ENCODE results near the gene C1orf53. TPM values are rescaled to one million over a fixed set of nuclear protein-coding genes. Genes with fewer than 3 reads are reported as not detected.

The C1orf53 gene
- total RNA-seq, 1 experiment from 2014 or later = 7.2 TPM

DNA sequence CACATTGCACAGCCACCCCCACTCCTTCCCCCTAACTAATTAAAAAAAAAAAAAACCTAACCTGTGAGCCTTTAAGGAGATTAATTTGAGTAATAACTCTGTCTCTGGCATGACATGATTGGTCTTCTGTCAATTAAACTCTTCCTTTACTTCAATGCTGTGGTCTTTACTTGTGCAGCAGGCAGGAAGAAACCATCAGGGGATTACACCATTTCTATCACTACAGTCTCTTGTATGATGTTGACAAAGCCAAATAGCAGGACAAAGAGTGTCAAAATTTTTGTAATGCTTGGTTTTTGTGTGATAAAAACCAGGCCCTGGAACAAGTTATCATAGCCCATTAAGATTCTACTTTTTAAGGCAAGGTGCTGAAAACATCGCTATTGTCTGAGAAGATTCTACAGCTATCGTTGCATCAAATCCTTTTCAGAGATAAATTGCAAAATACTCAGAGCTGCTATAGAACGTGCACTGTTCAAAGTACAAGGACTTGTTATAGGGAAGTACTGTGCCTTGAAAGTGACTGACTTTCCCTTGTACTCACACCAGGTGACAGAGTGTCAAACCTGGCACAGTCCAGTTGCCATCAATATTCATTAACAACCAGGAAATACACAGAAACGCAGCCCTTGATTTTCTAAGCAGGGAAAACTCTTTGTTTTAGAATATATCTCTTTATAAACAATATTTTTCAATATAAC, 52.4 kb downstream of the C1orf53 start:
- ChIA-PET POLR2A (no interaction called here), CTCF (no interaction called here)
- ATAC-seq = no peak
- Histone ChIP-seq H3K27me3 (ENCODE audit: control insufficient read depth, insufficient read depth, low read length) (no peaks in the 10 kb centered on the region), H3K4me1 (ENCODE audit: control insufficient read depth, insufficient read depth, low read length) (no peaks in the 10 kb centered on the region), H3K4me3 (ENCODE audit: low read depth in 2 of 2, low read length in 2 of 2) (no peak overlapping the region), H3K27ac (ENCODE audit: low read length) (no peak overlapping the region), H3K9me3 (ENCODE audit: control insufficient read depth, insufficient read depth, low read depth, low read length) (no peaks in the 10 kb centered on the region), H3K36me3 (ENCODE audit: control insufficient read depth, insufficient read depth, low read length) (no peaks in the 10 kb centered on the region)
- no peak for TF ChIP-seq POLR2AphosphoS5 (IDR thresholded peaks at IDR 0.05; ENCODE audit: low read depth, low read length)
- TF ChIP-seq, protein P1, sequence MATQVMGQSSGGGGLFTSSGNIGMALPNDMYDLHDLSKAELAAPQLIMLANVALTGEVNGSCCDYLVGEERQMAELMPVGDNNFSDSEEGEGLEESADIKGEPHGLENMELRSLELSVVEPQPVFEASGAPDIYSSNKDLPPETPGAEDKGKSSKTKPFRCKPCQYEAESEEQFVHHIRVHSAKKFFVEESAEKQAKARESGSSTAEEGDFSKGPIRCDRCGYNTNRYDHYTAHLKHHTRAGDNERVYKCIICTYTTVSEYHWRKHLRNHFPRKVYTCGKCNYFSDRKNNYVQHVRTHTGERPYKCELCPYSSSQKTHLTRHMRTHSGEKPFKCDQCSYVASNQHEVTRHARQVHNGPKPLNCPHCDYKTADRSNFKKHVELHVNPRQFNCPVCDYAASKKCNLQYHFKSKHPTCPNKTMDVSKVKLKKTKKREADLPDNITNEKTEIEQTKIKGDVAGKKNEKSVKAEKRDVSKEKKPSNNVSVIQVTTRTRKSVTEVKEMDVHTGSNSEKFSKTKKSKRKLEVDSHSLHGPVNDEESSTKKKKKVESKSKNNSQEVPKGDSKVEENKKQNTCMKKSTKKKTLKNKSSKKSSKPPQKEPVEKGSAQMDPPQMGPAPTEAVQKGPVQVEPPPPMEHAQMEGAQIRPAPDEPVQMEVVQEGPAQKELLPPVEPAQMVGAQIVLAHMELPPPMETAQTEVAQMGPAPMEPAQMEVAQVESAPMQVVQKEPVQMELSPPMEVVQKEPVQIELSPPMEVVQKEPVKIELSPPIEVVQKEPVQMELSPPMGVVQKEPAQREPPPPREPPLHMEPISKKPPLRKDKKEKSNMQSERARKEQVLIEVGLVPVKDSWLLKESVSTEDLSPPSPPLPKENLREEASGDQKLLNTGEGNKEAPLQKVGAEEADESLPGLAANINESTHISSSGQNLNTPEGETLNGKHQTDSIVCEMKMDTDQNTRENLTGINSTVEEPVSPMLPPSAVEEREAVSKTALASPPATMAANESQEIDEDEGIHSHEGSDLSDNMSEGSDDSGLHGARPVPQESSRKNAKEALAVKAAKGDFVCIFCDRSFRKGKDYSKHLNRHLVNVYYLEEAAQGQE (IDR thresholded peaks at IDR 0.05; ENCODE audit: insufficient read depth in 1 of 2, low read depth in 2 of 2, low read length in 1 of 2) = no peak
- TF ChIP-seq SIN3A (IDR thresholded peaks at IDR 0.05; ENCODE audit: borderline replicate concordance, insufficient read depth, low read depth, low read length) = no peak
- TF ChIP-seq TCF7L2 (IDR thresholded peaks at IDR 0.05; ENCODE audit: low read depth, low read length) = no peak
- TF ChIP-seq, protein P2, sequence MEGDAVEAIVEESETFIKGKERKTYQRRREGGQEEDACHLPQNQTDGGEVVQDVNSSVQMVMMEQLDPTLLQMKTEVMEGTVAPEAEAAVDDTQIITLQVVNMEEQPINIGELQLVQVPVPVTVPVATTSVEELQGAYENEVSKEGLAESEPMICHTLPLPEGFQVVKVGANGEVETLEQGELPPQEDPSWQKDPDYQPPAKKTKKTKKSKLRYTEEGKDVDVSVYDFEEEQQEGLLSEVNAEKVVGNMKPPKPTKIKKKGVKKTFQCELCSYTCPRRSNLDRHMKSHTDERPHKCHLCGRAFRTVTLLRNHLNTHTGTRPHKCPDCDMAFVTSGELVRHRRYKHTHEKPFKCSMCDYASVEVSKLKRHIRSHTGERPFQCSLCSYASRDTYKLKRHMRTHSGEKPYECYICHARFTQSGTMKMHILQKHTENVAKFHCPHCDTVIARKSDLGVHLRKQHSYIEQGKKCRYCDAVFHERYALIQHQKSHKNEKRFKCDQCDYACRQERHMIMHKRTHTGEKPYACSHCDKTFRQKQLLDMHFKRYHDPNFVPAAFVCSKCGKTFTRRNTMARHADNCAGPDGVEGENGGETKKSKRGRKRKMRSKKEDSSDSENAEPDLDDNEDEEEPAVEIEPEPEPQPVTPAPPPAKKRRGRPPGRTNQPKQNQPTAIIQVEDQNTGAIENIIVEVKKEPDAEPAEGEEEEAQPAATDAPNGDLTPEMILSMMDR (IDR thresholded peaks at IDR 0.05) = no peak
- in situ Hi-C loops (cut with HindIII; ENCODE audit: low pct_unique_long_range_greater_than_20kb, low sequenced_read_pairs) (no loop called here), intact Hi-C loops (cut with micrococcal nuclease; ENCODE audit: unreplicated experiment) (no loop called here)
- DNase-seq (ENCODE audit: low read depth, low spot score) = no peak
- BruUV-seq (replicated peaks) = no TSS peak

DNA sequence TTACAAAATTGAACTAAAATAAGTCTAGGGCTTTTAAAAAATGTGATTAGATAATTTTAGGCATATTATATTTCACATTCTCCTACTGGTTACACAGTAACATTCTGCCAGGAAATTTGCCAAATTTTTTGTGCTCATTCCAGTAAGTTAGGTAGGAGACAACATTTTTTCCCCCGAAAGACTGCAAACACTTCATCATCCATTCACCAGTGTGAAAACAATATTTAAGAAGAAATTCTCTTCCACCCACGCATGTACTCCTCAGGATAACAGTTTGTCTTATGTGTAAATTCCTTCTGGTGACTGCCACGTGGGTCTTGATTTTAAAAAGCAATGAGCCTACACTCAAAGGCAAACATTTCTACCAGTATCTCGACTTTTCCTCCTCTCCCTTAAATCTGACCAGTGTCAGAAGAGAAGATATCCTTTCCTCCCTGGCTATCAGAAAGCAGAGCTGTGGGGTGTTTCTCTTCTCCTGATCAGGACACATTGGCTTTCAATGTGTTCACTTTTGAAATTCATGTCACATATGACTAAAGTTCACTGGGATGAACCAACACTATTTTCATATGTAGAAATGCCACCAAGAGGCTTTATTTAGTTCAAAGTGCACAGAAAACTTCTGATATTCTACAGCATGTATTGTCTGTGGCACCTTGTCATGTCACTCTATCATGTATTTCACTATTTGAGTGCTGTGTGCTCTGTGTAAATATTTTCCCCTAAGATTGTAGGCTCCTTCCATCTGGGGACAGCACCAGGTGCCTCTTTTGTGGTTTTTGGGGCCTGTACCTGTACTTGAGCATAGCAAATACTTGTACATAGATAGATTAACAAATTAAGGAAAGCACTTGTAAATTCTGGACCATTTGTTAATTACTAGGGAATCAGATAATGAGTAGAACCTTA, 53.3 kb downstream of the C1orf53 start:
- in situ Hi-C loops (cut with HindIII; ENCODE audit: low pct_unique_long_range_greater_than_20kb, low sequenced_read_pairs) = no loop called here
- H3K36me3 ChIP-seq (ENCODE audit: control insufficient read depth, insufficient read depth, low read length) = no peaks in the 10 kb centered on the region
- no peaks in the 10 kb centered on the region for H3K27me3 ChIP-seq (ENCODE audit: control insufficient read depth, insufficient read depth, low read length)
- ChIA-PET CTCF (no interaction called here), POLR2A (no interaction called here)
- no peaks in the 10 kb centered on the region for H3K4me1 ChIP-seq (ENCODE audit: control insufficient read depth, insufficient read depth, low read length)
- DNase-seq (ENCODE audit: low read depth, low spot score) = no peak
- no peaks in the 10 kb centered on the region for H3K9me3 ChIP-seq (ENCODE audit: control insufficient read depth, insufficient read depth, low read depth, low read length)
- intact Hi-C loops (cut with micrococcal nuclease; ENCODE audit: unreplicated experiment) = no loop called here
- TF ChIP-seq TCF7L2 (IDR thresholded peaks at IDR 0.05; ENCODE audit: low read depth, low read length) (no peak), POLR2AphosphoS5 (IDR thresholded peaks at IDR 0.05; ENCODE audit: low read depth, low read length) (no peak), SIN3A (IDR thresholded peaks at IDR 0.05; ENCODE audit: borderline replicate concordance, insufficient read depth, low read depth, low read length) (no peak)
- TF ChIP-seq, protein P2 (IDR thresholded peaks at IDR 0.05) = no peak
- TF ChIP-seq, protein P1 (IDR thresholded peaks at IDR 0.05; ENCODE audit: insufficient read depth in 1 of 2, low read depth in 2 of 2, low read length in 1 of 2) = no peak
- no peak for ATAC-seq
- BruUV-seq (replicated peaks) = no TSS peak
- no peak overlapping the region for H3K4me3 ChIP-seq (ENCODE audit: low read depth in 2 of 2, low read length in 2 of 2)
- no peak overlapping the region for H3K27ac ChIP-seq (ENCODE audit: low read length)
